Nephron (organoid): Measurements from ENCODE around the gene LINC00305.

Experiments used
- H3K27ac Mint-ChIP-seq, 3 experiments: 2 replicates each; pipeline ENCODE4 v1.8.0; 2020; ENCODE audit warnings: mixed read lengths in 3 of 3, mild to moderate bottlenecking in 2 of 3, moderate library complexity in 1 of 3
- H3K27me3 Mint-ChIP-seq: 2 replicates; pipeline ENCODE4 v1.8.0; 2021; ENCODE audit warnings: low read depth, mild to moderate bottlenecking, moderate library complexity, mixed read lengths
- H3K36me3 Mint-ChIP-seq: 2 replicates; pipeline ENCODE4 v1.8.0; 2020; ENCODE audit warnings: low read depth, mixed read lengths
- H3K4me1 Mint-ChIP-seq: 2 replicates; pipeline ENCODE4 v1.8.0; 2020; ENCODE audit warnings: mixed read lengths
- H3K4me3 Mint-ChIP-seq, 3 experiments: 2 replicates each; pipeline ENCODE4 v1.8.0; 2020; ENCODE audit warnings: mild to moderate bottlenecking in 3 of 3, mixed read lengths in 3 of 3, moderate library complexity in 2 of 3
- H3K9me3 Mint-ChIP-seq: 2 replicates; pipeline ENCODE4 v1.8.0; 2020; ENCODE audit warnings: mixed read lengths
- CTCF ChIP-seq, 3 experiments: fragments of 200-600 bp; sonication (generic); IDR thresholded peaks; one replicate each; pipeline ENCODE4 v1.5.0; 2021; ENCODE audit warnings: antibody characterized with exemption in 3 of 3; ENCODE audit not compliant: unreplicated experiment in 3 of 3

The LINC00305 gene

GRCh38 chr18:64111950-64112349, 36.9 kb downstream of the LINC00305 start:
- Mint-ChIP-seq H3K27ac (no peak overlapping the region), H3K9me3 (peaks cover 8% of the 10 kb centered on the region), H3K36me3 (no peaks in the 10 kb centered on the region), H3K27me3 (no peaks in the 10 kb centered on the region), H3K4me3 (no peak overlapping the region), H3K4me1 (no peaks in the 10 kb centered on the region)
- no peak for TF ChIP-seq CTCF (IDR thresholded peaks at IDR 0.05; ENCODE audit: unreplicated experiment in 3 of 3)

GRCh38 chr18:64110692-64111480, 38.0 kb downstream of the LINC00305 start:
- TF ChIP-seq CTCF (IDR thresholded peaks at IDR 0.05; ENCODE audit: unreplicated experiment in 3 of 3), result no peak
- Mint-ChIP-seq H3K4me3 (no peak overlapping the region), H3K36me3 (no peaks in the 10 kb centered on the region), H3K27me3 (no peaks in the 10 kb centered on the region), H3K9me3 (peaks cover 8% of the 10 kb centered on the region), H3K27ac (no peak overlapping the region), H3K4me1 (no peaks in the 10 kb centered on the region)

- peak in 2 of 3 experiments; percentile 9 to 10 for TF ChIP-seq CTCF (IDR thresholded peaks at IDR 0.05; ENCODE audit: unreplicated experiment in 3 of 3)
- H3K9me3 Mint-ChIP-seq, result peaks cover 8% of the 10 kb centered on the region
- H3K4me1 Mint-ChIP-seq, result peaks cover 18% of the 10 kb centered on the region
- H3K36me3 Mint-ChIP-seq, result no peaks in the 10 kb centered on the region
- no peaks in the 10 kb centered on the region for H3K27me3 Mint-ChIP-seq
- no peak overlapping the region for H3K27ac Mint-ChIP-seq
- H3K4me3 Mint-ChIP-seq, result no peak overlapping the region
Observed at GRCh38 chr18:64103986-64104385, 44.9 kb downstream of the LINC00305 start.

- H3K9me3 Mint-ChIP-seq, result no peaks in the 10 kb centered on the region
- H3K27me3 Mint-ChIP-seq, result no peaks in the 10 kb centered on the region
- no peak for TF ChIP-seq CTCF (IDR thresholded peaks at IDR 0.05; ENCODE audit: unreplicated experiment in 3 of 3)
- H3K27ac Mint-ChIP-seq, result peak overlapping the region; percentile 0 to 49 (median 38)
- no peak overlapping the region for H3K4me3 Mint-ChIP-seq
- peaks cover 18% of the 10 kb centered on the region for H3K4me1 Mint-ChIP-seq
- H3K36me3 Mint-ChIP-seq, result no peaks in the 10 kb centered on the region
Observed at GRCh38 chr18:64100116-64100922, 48.6 kb downstream of the LINC00305 start.

- Mint-ChIP-seq H3K4me1 (peaks cover 18% of the 10 kb centered on the region), H3K27me3 (no peaks in the 10 kb centered on the region), H3K27ac (peak overlapping the region; percentile 21 to 49 (median 38)), H3K9me3 (no peaks in the 10 kb centered on the region), H3K36me3 (no peaks in the 10 kb centered on the region), H3K4me3 (no peak overlapping the region)
- TF ChIP-seq CTCF (IDR thresholded peaks at IDR 0.05; ENCODE audit: unreplicated experiment in 3 of 3), result no peak
Observed at GRCh38 chr18:64099244-64099643, 49.6 kb downstream of the LINC00305 start.
